ENCODE data around the gene MIAT. TPM values are rescaled to one million over a fixed set of nuclear protein-coding genes. Genes with fewer than 3 reads are reported as not detected.
"Not testable (repeated sequence)": the region's sequence is repeated elsewhere in the genome, so short reads cannot be mapped to it uniquely, and the experiment has no call there.

Gene MIAT
- total and polyA plus RNA-seq, 2 of the 4 experiments (the other 2 are of a cell fraction), result 0.54 to 0.65 TPM

- WGBS, 2 experiments (ENCODE audit: extremely low coverage in 2 of 2, insufficient read length in 1 of 2), result no CpG with 5 or more reads among the region's 6 CpGs
Observed at GRCh38 chr22:26702906-26703830, 45.8 kb downstream of the MIAT start.

GRCh38 chr22:26705379-26705778, 48.0 kb downstream of the MIAT start:
- intact Hi-C loops (cut with micrococcal nuclease); H2BK120ac ChIP-seq (ENCODE audit: low read depth, low read length); H4K20me1 ChIP-seq (ENCODE audit: insufficient read depth, low read length); H2AK5ac ChIP-seq (ENCODE audit: low read depth, low read length); H3K23ac ChIP-seq (ENCODE audit: low read depth, low read length); H3K36me3 ChIP-seq (ENCODE audit: control insufficient read depth, insufficient read depth, low read length); in situ Hi-C loops (cut with MboI; ENCODE audit: low sequenced_read_pairs); H2AFZ ChIP-seq (replicated peaks; ENCODE audit: low read length, poor library complexity); H2BK20ac ChIP-seq (ENCODE audit: low read depth, low read length); POLR2A ChIA-PET (ENCODE audit: unreplicated experiment); H3K9ac ChIP-seq (ENCODE audit: low read depth, low read length); H2BK5ac ChIP-seq (ENCODE audit: low read depth, low read length, poor library complexity, severe bottlenecking); ATAC-seq (ENCODE audit: low read depth); H3K27ac ChIP-seq (ENCODE audit: insufficient read depth, low read length); H4K5ac ChIP-seq (ENCODE audit: low read depth, low read length); H3K4me3 ChIP-seq (ENCODE audit: insufficient read depth, low read depth, low read length); H4K91ac ChIP-seq (ENCODE audit: insufficient read depth, low read depth, low read length); H3K27me3 ChIP-seq (ENCODE audit: control insufficient read depth, insufficient read depth, low read length); H3K4ac ChIP-seq (ENCODE audit: low read depth, low read length); H3K56ac ChIP-seq (ENCODE audit: extremely low read depth, insufficient read depth, low read length); CTCF ChIA-PET; H4K8ac ChIP-seq (ENCODE audit: low read depth in 2 of 2, low read length in 2 of 2); H2BK15ac ChIP-seq (ENCODE audit: low read depth, low read length); H2AK9ac ChIP-seq (replicated peaks; ENCODE audit: low read depth, low read length, poor library complexity); H3K4me2 ChIP-seq (ENCODE audit: low read depth, low read length); H3K14ac ChIP-seq (replicated peaks; ENCODE audit: low read depth, low read length); dilution Hi-C loops (cut with HindIII; ENCODE audit: low sequenced_read_pairs, unreplicated experiment); H3K18ac ChIP-seq (ENCODE audit: low read depth, low read length); BruUV-seq (replicated peaks); DNase-seq: not testable (repeated sequence)
- Histone ChIP-seq H3K9me3 (ENCODE audit: control insufficient read depth, insufficient read depth, low read length) (peaks cover 12% of the 10 kb centered on the region), H3K79me1 (ENCODE audit: low read depth in 1 of 2, low read length in 2 of 2) (peaks cover 7 to 21% of the 10 kb centered on the region in 2 experiments; a peak in 3 of 4 replicates), H3K9me1 (ENCODE audit: insufficient read depth, low read length) (peaks cover 18% of the 10 kb centered on the region), H3K4me1 (ENCODE audit: control insufficient read depth, insufficient read depth, low read length) (peaks cover 15% of the 10 kb centered on the region)
- no CpG with 5 or more reads among the region's 4 CpGs for WGBS, 2 experiments (ENCODE audit: extremely low coverage in 2 of 2, insufficient read length in 1 of 2)

More at GRCh38 chr22:26702906-26703830, 45.8 kb downstream of the MIAT start:
- H3K9ac ChIP-seq (ENCODE audit: low read depth, low read length), result no peak overlapping the region
- ATAC-seq (ENCODE audit: low read depth) (peak; percentile 90), DNase-seq (peak; percentile 90)
- peak overlapping the region; percentile 48 for H2BK5ac ChIP-seq (ENCODE audit: low read depth, low read length, poor library complexity, severe bottlenecking)
- H4K5ac ChIP-seq (ENCODE audit: low read depth, low read length), result no peak overlapping the region
- peak overlapping the region; percentile 44 for H3K4ac ChIP-seq (ENCODE audit: low read depth, low read length)
- H3K14ac ChIP-seq (replicated peaks; ENCODE audit: low read depth, low read length), result peak overlapping the region; percentile 23; the same call in 1 of the 2 replicates
- intact Hi-C loops (cut with micrococcal nuclease), result no loop called here
- no peak for TF ChIP-seq BHLHE40 (IDR thresholded peaks at IDR 0.05; ENCODE audit: low read depth, low read length)
- TF ChIP-seq CEBPB (IDR thresholded peaks at IDR 0.05; ENCODE audit: low read depth, low read length), result 0 out of 2 replicates have a peak, but pooled peaks have one; percentile 17
- peak; percentile 68 for TF ChIP-seq FOS (IDR thresholded peaks at IDR 0.05; ENCODE audit: low read depth, low read length)
- no peak for TF ChIP-seq RFX5 (IDR thresholded peaks at IDR 0.05; ENCODE audit: low read depth, low read length)
- H3K27ac ChIP-seq (ENCODE audit: insufficient read depth, low read length), result peak overlapping the region; percentile 39; the same call in 1 of the 2 replicates
- H2BK120ac ChIP-seq (ENCODE audit: low read depth, low read length), result 0 out of 2 replicates have a peak overlapping the region, but pooled peaks have one; percentile 0
- no peaks in the 10 kb centered on the region for H3K27me3 ChIP-seq (ENCODE audit: control insufficient read depth, insufficient read depth, low read length)
- H3K56ac ChIP-seq (ENCODE audit: extremely low read depth, insufficient read depth, low read length), result no peak overlapping the region
- H3K36me3 ChIP-seq (ENCODE audit: control insufficient read depth, insufficient read depth, low read length), result peaks cover 6% of the 10 kb centered on the region; the same call in 1 of the 2 replicates
- in situ Hi-C loops (cut with MboI; ENCODE audit: low sequenced_read_pairs), result no loop called here
- H2AK9ac ChIP-seq (replicated peaks; ENCODE audit: low read depth, low read length, poor library complexity), result no peak overlapping the region
- H3K9me3 ChIP-seq (ENCODE audit: control insufficient read depth, insufficient read depth, low read length), result peaks cover 16% of the 10 kb centered on the region
- H3K23ac ChIP-seq (ENCODE audit: low read depth, low read length), result no peak overlapping the region; the same call in 1 of the 2 replicates
- H3K4me3 ChIP-seq (ENCODE audit: insufficient read depth, low read depth, low read length), result no peak overlapping the region
- H2AFZ ChIP-seq (replicated peaks; ENCODE audit: low read length, poor library complexity), result no peak overlapping the region
- CTCF ChIA-PET, result no interaction called here
- peak overlapping the region; percentile 63; the same call in 1 of the 2 replicates for H2AK5ac ChIP-seq (ENCODE audit: low read depth, low read length)
- peaks cover 5% of the 10 kb centered on the region; the same call in 1 of the 2 replicates for H3K9me1 ChIP-seq (ENCODE audit: insufficient read depth, low read length)
- H3K79me1 ChIP-seq (ENCODE audit: low read depth in 1 of 2, low read length in 2 of 2), result peaks cover 7 to 26% of the 10 kb centered on the region in 2 experiments; a peak in 3 of 4 replicates
- H4K8ac ChIP-seq (ENCODE audit: low read depth in 2 of 2, low read length in 2 of 2), result peak overlapping the region in 1 of 2 experiments; percentile 21; a peak in 1 of 4 replicates
- no peak overlapping the region for H3K4me2 ChIP-seq (ENCODE audit: low read depth, low read length)
- peaks cover 5% of the 10 kb centered on the region; the same call in 1 of the 2 replicates for H4K20me1 ChIP-seq (ENCODE audit: insufficient read depth, low read length)
- POLR2A ChIA-PET (ENCODE audit: unreplicated experiment), result no interaction called here
- no TSS peak for BruUV-seq (replicated peaks)
- peak overlapping the region; percentile 66; the same call in 1 of the 3 replicates for H2BK15ac ChIP-seq (ENCODE audit: low read depth, low read length)
- peak overlapping the region; percentile 53; the same call in 1 of the 2 replicates for H3K18ac ChIP-seq (ENCODE audit: low read depth, low read length)
- H4K91ac ChIP-seq (ENCODE audit: insufficient read depth, low read depth, low read length), result peak overlapping the region; percentile 12; the same call in 1 of the 2 replicates
- no peak overlapping the region; the same call in 1 of the 2 replicates for H2BK20ac ChIP-seq (ENCODE audit: low read depth, low read length)
- peaks cover 2% of the 10 kb centered on the region; the same call in 1 of the 2 replicates for H3K4me1 ChIP-seq (ENCODE audit: control insufficient read depth, insufficient read depth, low read length)
- dilution Hi-C loops (cut with HindIII; ENCODE audit: low sequenced_read_pairs, unreplicated experiment), result no loop called here

Data from IMR-90 (cell line).